Muscle of leg (tissue), 11 donors: ENCODE data around the gene CSK. TPM values are rescaled to one million over a fixed set of nuclear protein-coding genes. Genes with fewer than 3 reads are reported as not detected.

Source experiments
- DNase-seq: peaks from one replicate; pipeline ENCODE4 v3.0.0; 2013
- H3K27ac ChIP-seq: one replicate; pipeline ENCODE4 v1.5.1; 2013; ENCODE audit warnings: mild to moderate bottlenecking, low read length, control low read depth
- H3K27me3 ChIP-seq: one replicate; pipeline ENCODE4 v1.6.1; 2013; ENCODE audit warnings: low read length; ENCODE audit not compliant: control insufficient read depth, insufficient read depth
- H3K36me3 ChIP-seq: one replicate; pipeline ENCODE4 v1.6.1; 2013; ENCODE audit warnings: low read length; ENCODE audit not compliant: control insufficient read depth, insufficient read depth
- H3K4me1 ChIP-seq: one replicate; pipeline ENCODE4 v1.6.1; 2013; ENCODE audit warnings: low read length; ENCODE audit not compliant: control insufficient read depth, insufficient read depth
- H3K4me3 ChIP-seq: one replicate; pipeline ENCODE4 v1.5.1; 2013; ENCODE audit warnings: low read length, control low read depth
- H3K9me3 ChIP-seq: replicated peaks from 2 replicates; pipeline ENCODE4 v1.6.1; 2013; ENCODE audit warnings: low read depth, low read length; ENCODE audit not compliant: control insufficient read depth
- WGBS: methylation state at CpG from one replicate; pipeline ENCODE4 v1.1.5; 2013; ENCODE audit warnings: missing lambda C conversion rate; ENCODE audit not compliant: insufficient coverage; 5-methylcytosine and 5-hydroxymethylcytosine counted together
- polyA plus RNA-seq, 8 donors: library from polyadenylated mRNA; unstranded; fragments of 120-200 nt; gene quantifications; one replicate each; pipeline versions ENCODE4 v1.2.1 to v1.2.3, GENCODE V29; 2013; ENCODE audit warnings: inconsistent platforms in 1 of 8, low replicate concordance in 1 of 8; ENCODE audit not compliant: insufficient read length in 8 of 8, insufficient read depth in 1 of 8
- total RNA-seq: library from RNA; stranded (reverse); fragments of 120-200 nt; gene quantifications from one replicate; pipeline ENCODE4 v1.2.4, GENCODE V29; 2013

CSK gene
- total and polyA plus RNA-seq, 9 donors = 13.5 to 47.0 (median 36.2) TPM

GRCh38 chr15:74769463-74770025 is 12.3 kb upstream of the CSK start:
- Histone ChIP-seq H3K36me3 (no peaks in the 10 kb centered on the region), H3K4me3 (no peak overlapping the region), H3K4me1 (peaks cover 4% of the 10 kb centered on the region), H3K9me3 (no peaks in the 10 kb centered on the region), H3K27ac (no peak overlapping the region), H3K27me3 (peaks cover 13% of the 10 kb centered on the region)
- DNase-seq = no peak
- 64% methylated on average over 5 of the region's 7 CpGs for WGBS

- H3K4me1 ChIP-seq = peaks cover 4% of the 10 kb centered on the region
- H3K9me3 ChIP-seq = no peaks in the 10 kb centered on the region
- peaks cover 13% of the 10 kb centered on the region for H3K27me3 ChIP-seq
- no peak overlapping the region for H3K27ac ChIP-seq
- WGBS = 46% methylated on average over 3 of the region's 4 CpGs
- H3K36me3 ChIP-seq = no peaks in the 10 kb centered on the region
- no peak overlapping the region for H3K4me3 ChIP-seq
- no peak for DNase-seq
Measured at GRCh38 chr15:74770211-74770903, 11.5 kb upstream of the CSK start.

- no peak for DNase-seq
- H3K4me1 ChIP-seq = peaks cover 25% of the 10 kb centered on the region
Measured at GRCh38 chr15:74773329-74773728, 8.6 kb upstream of the CSK start.

GRCh38 chr15:74773731-74774252 is 8.1 kb upstream of the CSK start:
- peaks cover 13% of the 10 kb centered on the region for H3K27me3 ChIP-seq
- WGBS = 67% methylated on average over 2 of the region's 5 CpGs

More at GRCh38 chr15:74773329-74773728, 8.6 kb upstream of the CSK start:
- 76% methylated on average over 5 of the region's 5 CpGs for WGBS
- Histone ChIP-seq H3K9me3 (no peaks in the 10 kb centered on the region), H3K36me3 (no peaks in the 10 kb centered on the region), H3K27me3 (peaks cover 13% of the 10 kb centered on the region), H3K4me3 (no peak overlapping the region), H3K27ac (no peak overlapping the region)

GRCh38 chr15:74775132-74775562 is 6.7 kb upstream of the CSK start:
- Histone ChIP-seq H3K27me3 (peaks cover 12% of the 10 kb centered on the region), H3K4me1 (peaks cover 26% of the 10 kb centered on the region), H3K4me3 (no peak overlapping the region), H3K36me3 (no peaks in the 10 kb centered on the region), H3K27ac (no peak overlapping the region), H3K9me3 (no peaks in the 10 kb centered on the region)
- DNase-seq = no peak
- WGBS = 61% methylated on average over 3 of the region's 5 CpGs

More at GRCh38 chr15:74773731-74774252, 8.1 kb upstream of the CSK start:
- Histone ChIP-seq H3K4me3 (no peak overlapping the region), H3K4me1 (peaks cover 21% of the 10 kb centered on the region), H3K27ac (no peak overlapping the region), H3K9me3 (no peaks in the 10 kb centered on the region), H3K36me3 (no peaks in the 10 kb centered on the region)
- no peak for DNase-seq

- Histone ChIP-seq H3K4me1 (peaks cover 34% of the 10 kb centered on the region), H3K9me3 (no peaks in the 10 kb centered on the region), H3K27me3 (peaks cover 10% of the 10 kb centered on the region), H3K27ac (no peak overlapping the region), H3K36me3 (no peaks in the 10 kb centered on the region), H3K4me3 (no peak overlapping the region)
- no CpG with 5 or more reads among the region's 4 CpGs for WGBS
- no peak for DNase-seq
Measured at GRCh38 chr15:74775894-74776293, 6.0 kb upstream of the CSK start.

- 3% methylated on average over 9 of the region's 13 CpGs for WGBS
- Histone ChIP-seq H3K36me3 (no peaks in the 10 kb centered on the region), H3K9me3 (no peaks in the 10 kb centered on the region), H3K4me3 (no peak overlapping the region), H3K4me1 (peaks cover 42% of the 10 kb centered on the region), H3K27me3 (peaks cover 10% of the 10 kb centered on the region), H3K27ac (peak overlapping the region; percentile 51)
- DNase-seq = peak; percentile 69
Measured at GRCh38 chr15:74776821-74777768, 4.8 kb upstream of the CSK start.

GRCh38 chr15:74777769-74778598 is 3.9 kb upstream of the CSK start:
- peaks cover 7% of the 10 kb centered on the region for H3K27me3 ChIP-seq
- H3K9me3 ChIP-seq = no peaks in the 10 kb centered on the region
- H3K36me3 ChIP-seq = no peaks in the 10 kb centered on the region
- no peak for DNase-seq
- peak overlapping the region; percentile 42 for H3K27ac ChIP-seq
- WGBS = 75% methylated on average over 6 of the region's 6 CpGs
- peaks cover 47% of the 10 kb centered on the region for H3K4me1 ChIP-seq
- H3K4me3 ChIP-seq = no peak overlapping the region

GRCh38 chr15:74778599-74778970 is 3.3 kb upstream of the CSK start:
- Histone ChIP-seq H3K9me3 (no peaks in the 10 kb centered on the region), H3K4me3 (no peak overlapping the region), H3K27me3 (peaks cover 4% of the 10 kb centered on the region), H3K27ac (no peak overlapping the region), H3K36me3 (no peaks in the 10 kb centered on the region), H3K4me1 (peaks cover 53% of the 10 kb centered on the region)
- DNase-seq = no peak
- 80% methylated on average over 2 of the region's 5 CpGs for WGBS
